ENCODE measurements around the gene GET4.
"Not testable (repeated sequence)": the region's sequence is repeated elsewhere in the genome, so short reads cannot be mapped to it uniquely, and the experiment has no call there.

The GET4 gene

DNA sequence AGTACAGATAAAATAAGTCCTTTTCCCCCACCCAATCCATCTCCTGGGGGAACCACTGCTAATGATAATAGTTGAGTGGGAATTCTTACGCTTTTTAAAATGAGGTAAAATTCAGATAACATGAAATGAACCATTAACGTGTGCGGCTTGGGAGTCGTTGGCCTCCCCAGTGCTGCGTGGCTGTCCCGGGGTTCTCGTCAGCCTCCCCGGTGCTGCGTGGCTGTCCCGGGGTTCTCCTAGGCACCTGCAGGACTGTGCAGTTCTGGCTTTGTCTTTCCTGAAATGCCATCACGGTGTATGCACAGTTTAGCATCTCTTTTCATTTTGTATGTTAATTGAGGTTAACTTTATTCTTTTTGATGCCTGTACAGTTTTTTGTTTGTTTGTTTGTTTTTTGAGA is 30.6 kb upstream of the GET4 start:
- no peak for DNase-seq (ENCODE audit: low spot score)

DNA sequence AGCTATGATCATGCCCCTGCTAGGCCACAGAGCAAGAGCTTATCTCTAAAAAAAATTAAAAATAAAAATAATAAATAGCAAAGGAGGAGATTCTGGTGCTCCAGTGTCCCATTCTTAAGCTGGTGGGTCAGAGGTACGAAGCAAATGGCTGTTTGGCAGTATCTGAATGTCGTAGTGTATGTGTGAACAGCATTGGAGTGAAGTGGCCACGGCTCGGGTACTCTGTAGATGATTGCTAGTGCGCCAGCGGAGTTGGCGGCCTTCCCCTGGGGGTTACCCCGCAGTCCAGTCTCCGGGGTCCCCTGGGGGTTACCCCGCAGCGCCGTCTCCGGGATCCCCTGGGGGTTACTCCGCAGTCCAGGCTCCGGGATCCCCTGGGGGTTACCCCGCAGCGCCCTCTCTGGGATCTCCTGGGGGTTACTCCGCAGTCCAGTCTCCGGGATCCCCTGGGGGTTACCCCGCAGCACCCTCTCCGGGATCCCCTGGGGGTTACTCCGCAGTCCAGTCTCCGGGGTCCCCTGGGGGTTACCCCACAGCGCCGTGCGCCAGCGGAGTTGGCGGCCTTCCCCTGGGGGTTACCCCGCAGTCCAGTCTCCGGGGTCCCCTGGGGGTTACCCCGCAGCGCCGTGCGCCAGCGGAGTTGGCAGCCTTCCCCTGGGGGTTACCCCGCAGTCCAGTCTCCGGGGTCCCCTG is 29.2 kb upstream of the GET4 start:
- not testable (repeated sequence) for DNase-seq (ENCODE audit: low spot score)

DNA sequence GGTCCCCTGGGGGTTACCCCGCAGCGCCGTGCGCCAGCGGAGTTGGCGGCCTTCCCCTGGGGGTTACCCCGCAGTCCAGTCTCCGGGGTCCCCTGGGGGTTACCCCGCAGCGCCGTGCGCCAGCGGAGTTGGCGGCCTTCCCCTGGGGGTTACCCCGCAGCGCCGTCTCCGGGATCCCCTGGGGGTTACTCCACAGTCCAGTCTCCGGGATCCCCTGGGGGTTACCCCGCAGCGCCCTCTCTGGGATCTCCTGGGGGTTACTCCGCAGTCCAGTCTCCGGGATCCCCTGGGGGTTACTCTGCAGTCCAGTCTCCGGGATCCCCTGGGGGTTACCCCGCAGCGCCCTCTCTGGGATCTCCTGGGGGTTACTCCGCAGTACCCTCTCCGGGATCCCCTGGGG is 28.6 kb upstream of the GET4 start:
- DNase-seq (ENCODE audit: low spot score): not testable (repeated sequence)

DNA sequence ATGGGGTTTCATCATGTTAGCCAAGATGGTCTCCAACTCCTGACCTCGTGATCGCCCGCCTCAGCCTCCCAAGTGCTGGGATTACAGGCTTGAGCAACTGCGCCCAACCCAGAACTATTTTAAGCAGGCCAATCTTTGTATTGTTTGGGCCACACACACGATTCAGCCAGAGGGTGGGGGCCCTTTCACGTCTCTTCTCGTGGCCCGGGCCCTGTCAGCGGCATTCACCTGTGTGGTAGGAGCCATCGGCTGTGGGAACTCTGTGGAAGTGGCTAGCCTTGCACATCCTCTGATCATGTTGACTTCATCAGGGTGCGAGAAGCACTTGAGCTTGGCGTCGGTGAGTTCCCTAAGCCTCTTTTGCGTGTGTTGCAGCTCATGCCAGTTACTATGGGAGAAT is 27.2 kb upstream of the GET4 start:
- no peak for DNase-seq (ENCODE audit: low spot score)

DNA sequence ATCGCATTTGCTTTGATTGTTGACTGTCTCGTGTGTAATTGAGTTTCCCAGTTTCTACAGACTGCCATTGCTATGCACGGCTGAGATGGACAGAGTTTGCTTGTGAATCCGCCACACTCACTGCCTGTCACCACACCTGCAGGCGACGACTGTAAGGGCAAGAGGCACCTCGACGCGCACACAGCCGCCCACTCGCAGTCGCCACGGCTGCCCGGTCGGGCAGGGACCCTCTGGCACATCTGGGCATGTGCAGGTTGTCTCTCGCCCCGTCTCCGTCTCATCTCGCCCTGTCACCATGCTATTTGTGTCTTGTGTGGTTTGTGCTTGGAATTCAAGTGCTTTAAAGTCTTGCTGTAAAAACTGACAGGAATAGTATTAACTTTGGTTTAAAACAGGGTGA is 26.6 kb upstream of the GET4 start:
- DNase-seq (ENCODE audit: low spot score): no peak

DNA sequence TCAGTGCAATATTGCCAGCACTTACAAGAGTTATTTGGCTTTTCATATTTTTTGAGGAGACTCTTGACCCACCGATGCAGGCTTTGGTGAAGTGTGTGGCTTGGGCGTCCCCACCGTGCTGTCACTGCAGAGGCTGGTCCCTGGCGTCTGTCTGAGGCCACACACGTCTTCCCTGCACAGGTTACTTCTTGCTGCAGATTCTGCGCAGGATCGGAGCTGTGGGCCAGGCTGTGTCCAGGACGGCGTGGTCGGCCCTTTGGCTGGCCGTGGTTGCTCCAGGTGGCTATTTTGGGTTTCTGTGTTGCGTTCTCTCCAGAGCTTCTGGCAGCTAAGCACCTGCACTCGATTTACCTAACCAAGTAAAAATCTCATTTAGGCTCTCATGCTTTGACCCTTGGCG is 25.1 kb upstream of the GET4 start:
- no peak for DNase-seq (ENCODE audit: low spot score)

DNA sequence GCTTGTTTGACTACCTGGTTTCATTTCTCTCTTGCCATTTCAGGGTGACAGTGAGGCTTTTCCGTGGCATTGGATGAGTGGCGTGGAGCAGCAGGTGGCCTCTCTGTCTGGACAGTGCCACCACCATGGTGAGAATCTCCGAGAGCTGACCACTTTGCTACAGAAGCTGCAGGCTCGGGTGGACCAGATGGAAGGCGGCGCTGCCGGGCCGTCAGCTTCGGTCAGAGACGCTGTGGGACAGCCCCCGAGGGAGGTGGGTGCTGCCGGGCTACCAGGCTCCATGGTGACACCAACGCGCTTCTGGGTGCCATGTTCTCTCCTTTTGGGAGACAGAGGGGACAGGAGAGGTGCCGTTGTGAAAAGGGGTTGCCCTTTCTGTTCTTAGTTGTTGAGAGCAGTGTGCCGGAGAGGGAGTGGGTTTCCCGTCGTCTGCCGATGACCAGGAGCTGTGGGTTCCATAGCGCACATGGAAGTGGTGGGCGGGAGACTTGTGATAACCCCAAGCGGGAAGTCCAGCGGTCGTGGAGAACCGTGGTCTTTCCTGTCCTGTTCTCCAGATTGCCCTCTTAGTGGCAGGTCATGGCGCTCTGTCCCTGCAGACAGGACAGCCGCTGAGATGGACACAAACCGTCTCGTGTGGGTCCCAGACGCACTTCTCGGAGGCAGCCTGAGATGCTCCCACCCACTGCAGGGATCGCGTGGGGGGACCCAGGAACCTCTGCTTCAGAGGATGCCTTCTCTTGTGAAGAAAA is 22.8 kb upstream of the GET4 start:
- DNase-seq (ENCODE audit: low spot score): no peak

DNA sequence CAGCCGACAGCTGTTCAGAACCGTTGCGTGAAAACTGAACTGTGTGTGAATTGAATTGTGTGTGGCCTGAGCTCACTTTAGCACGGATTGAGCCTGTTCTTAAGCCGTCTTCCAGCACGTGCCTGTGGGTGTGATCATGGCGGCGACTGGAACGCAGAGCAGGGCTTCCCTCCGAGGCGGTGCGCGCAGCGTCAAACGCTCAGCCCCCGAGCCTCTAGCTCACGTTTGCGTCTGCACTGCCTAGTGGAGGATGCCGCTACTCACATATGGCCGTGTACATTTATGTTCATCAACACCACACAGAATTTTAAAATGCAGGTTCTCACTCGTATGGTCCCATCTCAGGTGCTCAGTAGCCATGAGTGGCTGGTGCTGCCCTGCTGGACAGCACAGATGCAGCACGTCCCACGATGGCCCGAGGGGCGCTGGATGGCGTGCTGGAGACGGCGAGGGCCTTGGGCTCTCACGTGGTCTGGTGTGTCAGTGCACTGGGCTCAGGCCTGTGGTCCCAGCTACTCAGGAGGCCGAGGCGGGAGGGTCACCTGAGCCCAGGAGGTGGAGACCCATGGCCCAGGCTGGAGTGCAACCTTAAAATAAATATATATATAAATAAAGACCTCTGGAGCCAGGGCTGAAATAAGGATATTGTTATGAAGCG is 22.1 kb upstream of the GET4 start:
- no peak for DNase-seq (ENCODE audit: low spot score)

DNA sequence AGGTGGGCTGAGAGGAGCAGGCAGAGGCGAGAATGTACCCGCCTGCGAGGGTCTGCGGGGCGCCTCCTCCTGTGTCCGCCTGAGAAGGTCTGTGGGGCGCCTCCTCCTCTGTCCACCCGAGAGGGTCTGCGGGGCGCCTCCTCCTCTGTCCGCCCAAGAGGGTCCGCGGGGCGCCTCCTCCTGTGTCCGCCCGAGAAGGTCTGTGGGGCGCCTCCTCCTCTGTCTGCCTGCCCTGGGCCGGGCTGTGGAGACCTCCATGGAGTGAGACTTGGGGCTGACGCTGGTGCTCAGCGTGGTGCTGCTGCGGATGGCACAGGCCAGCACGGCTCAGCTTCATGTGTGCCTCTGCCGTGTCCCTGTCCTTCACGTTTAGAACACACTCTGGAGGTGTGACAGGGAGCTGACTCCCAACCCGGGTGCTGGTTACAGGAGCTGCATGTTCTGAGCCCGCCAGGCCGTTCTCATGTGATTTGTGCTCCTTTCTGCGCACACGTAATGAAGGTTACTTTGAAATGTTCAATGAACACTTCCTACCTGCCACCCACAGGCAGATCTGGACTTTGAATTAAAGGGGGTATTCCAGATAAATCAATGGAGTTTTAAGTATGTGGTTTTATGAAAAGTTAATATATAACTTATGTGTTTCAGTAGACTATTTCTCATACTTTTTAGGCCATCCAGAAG is 20.5 kb upstream of the GET4 start:
- no peak for DNase-seq (ENCODE audit: low spot score)

DNA sequence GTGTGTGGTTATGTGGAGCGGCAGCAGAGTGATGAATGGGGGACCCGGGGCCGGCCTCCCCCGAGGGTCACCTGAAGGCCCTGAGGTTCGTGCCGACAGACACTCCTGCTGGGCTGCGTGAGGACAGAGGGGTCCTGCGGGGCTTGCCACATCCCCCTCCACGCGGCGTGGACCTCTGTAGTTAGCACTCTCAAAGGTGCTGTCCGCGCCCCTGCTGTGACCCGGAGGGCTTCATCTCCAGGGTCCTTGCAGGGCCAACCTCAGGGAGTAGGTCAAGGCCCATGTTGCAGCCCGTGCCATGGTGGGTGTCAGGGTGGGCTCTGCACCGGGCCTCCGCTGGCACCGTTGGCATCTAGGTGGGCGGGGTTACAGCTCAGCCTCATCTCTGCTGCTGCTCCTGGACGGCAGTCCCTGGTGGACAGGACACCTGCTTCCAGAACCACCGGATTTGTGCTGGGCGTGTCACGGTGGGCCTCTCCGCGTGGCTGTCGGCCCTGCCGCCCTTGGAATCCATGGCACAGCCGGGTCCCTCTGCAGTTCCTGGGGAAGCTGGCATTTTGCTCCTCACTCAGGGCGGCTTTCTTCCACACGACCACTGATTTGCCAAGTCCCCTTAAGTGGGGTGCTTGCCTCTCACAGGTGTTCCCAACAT is 19.8 kb upstream of the GET4 start:
- no peak for DNase-seq (ENCODE audit: low spot score)

DNA sequence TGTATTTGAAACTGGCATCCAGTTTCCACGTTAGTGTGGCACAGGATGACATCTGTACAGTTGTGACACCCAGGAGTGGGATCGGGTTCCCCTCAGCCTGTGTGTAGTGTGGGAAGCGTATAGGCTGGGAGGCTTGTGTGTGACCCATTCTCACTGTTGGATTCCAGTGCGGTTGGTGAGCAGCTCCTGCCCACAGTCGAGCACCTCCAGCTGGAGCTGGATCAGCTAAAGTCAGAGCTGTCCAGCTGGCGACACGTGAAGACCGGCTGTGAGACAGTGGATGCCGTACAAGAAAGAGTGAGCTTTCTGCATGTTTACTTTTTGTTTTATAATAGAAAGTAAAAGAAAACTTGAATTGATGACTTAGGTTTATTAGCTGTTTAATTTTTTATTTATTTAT is 18.7 kb upstream of the GET4 start:
- no peak for DNase-seq (ENCODE audit: low spot score)

DNA sequence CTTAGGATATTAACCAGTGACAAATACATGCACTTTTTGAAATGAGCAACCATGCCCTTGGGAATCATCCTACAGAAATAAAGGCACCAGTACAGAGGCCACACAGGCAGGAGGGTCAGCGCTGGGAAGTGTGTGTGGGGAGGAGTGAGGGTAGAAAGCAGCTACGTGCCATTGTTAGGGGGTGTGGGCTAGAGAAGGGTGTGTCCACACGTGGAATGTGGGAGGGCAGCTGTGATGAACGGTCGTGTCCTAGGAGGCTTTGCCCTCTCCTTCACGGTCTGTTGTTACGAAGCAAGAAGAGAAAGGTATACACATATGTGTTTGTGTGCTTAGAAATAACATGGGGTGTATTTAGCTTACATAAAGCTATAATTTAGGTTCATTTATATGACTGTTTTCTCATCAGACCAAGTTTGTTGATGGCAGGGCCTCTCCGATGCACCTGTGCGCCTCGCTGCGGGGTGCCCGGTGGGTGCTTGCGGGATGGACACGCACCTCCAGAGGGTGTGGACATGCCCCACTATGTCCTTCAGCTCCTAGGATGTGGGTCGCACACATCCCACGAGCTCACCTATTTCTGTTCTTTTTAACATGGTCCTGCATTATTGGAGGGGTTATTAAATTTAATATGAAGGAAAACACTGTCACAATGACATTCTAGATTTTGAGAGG is 16.9 kb upstream of the GET4 start:
- no peak for DNase-seq (ENCODE audit: low spot score)

DNA sequence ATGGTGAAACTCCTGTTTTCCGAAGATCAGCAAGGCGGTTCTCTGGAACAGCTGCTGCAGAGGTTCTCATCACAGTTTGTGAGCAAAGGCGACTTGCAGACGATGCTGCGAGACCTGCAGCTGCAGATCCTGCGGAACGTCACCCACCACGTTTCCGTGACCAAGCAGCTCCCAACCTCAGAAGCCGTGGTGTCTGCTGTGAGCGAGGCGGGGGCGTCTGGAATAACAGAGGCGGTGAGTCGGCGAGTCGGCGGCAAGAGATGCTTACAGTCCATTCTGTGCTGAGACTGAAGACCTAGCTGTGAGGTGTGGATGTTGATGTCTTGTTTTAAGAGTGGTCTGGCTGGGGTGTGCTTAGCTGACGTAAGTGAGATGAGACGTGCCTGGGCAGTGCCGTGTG is 16.2 kb upstream of the GET4 start:
- no peak for DNase-seq (ENCODE audit: low spot score)

DNA sequence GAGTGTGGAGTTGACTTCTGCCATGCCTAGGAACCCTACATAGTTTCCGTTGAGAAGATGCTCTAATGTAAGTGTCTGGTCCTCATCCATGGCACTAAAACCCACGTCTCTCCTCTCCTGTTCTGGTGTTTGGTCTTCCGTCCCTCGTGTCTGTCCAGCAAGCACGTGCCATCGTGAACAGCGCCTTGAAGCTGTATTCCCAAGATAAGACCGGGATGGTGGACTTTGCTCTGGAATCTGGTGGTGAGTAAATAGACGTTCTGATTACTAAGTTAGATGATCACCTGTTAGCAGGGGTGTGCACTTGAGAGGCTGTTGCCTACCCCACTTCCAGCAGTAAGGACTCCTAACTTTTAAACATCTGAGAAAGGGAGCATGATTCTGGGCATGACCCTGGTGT is 15.1 kb upstream of the GET4 start:
- DNase-seq (ENCODE audit: low spot score): no peak

DNA sequence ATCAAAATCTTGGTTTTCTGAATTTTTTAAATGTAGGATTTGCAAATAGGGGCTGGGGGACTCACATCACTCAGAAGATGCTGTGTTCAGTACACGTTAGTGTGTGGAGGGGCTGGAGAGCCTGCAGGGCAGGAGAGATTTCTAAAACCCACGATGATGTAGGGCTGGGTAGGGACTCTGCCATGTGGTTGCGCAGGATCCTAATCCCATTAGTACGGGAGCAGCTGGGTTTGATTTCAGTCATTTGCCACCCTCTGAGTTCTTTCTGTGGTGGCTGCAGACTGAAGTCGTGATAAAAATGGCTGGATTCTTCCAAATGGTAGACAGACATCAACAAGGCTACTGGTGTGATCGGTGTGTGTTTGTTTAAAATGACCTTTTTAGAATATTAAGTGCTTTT is 14.2 kb upstream of the GET4 start:
- DNase-seq (ENCODE audit: low spot score): no peak

DNA sequence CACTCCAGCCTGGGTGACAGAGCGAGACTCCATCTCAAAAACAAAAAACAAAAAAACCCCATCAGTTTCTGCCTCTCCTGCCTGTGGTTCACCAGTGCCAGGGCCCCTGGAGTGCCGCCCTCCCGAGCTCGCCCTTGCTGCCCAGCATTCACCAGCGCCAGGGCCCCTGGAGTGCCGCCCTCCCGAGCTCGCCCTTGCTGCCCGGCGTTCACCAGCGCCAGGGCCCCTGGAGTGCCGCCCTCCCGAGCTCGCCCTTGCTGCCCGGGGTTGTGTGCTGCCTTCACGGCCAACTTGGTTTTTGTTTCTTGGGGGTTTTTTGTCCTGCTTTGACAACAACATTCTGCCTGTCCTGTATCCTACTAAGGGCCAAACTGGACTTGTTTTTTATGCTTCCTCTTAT is 13.2 kb upstream of the GET4 start:
- DNase-seq (ENCODE audit: low spot score): no peak

DNA sequence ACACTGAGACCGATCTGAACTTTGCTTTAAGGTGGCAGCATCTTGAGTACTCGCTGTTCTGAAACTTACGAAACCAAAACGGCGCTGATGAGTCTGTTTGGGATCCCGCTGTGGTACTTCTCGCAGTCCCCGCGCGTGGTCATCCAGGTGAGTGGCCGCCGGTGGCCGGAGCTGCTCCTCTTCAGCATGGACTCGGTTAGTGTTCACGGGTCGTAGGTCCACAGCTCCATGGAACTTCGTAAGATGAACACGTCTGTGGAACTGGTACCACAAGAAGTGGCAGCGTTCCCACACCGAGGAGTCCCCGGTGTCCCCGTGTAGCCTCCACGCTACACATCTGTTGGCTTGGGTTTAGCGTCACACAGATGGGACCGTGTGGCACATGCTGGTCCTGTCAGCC is 10.4 kb upstream of the GET4 start:
- no peak for DNase-seq (ENCODE audit: low spot score)

DNA sequence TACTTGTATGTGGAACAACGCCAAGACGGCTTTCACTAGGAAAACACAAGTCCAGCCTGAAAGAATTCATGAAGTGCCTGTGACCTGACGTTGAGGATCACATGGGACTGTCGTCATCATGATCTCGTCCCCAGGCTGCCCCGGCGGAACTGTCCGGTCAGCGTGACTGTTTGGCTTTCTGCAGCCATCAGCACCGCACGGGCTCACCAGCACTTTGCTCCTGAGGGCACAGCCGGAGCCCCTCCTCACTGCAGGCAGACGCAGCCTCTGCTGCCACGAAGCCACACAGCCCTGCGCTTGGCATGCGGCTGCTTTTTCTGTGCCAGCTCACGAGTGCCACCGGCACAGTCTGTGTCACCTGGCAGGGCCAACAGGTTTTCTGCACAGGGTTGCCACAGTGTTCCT is 9.4 kb upstream of the GET4 start:
- DNase-seq (ENCODE audit: low spot score): no peak

DNA sequence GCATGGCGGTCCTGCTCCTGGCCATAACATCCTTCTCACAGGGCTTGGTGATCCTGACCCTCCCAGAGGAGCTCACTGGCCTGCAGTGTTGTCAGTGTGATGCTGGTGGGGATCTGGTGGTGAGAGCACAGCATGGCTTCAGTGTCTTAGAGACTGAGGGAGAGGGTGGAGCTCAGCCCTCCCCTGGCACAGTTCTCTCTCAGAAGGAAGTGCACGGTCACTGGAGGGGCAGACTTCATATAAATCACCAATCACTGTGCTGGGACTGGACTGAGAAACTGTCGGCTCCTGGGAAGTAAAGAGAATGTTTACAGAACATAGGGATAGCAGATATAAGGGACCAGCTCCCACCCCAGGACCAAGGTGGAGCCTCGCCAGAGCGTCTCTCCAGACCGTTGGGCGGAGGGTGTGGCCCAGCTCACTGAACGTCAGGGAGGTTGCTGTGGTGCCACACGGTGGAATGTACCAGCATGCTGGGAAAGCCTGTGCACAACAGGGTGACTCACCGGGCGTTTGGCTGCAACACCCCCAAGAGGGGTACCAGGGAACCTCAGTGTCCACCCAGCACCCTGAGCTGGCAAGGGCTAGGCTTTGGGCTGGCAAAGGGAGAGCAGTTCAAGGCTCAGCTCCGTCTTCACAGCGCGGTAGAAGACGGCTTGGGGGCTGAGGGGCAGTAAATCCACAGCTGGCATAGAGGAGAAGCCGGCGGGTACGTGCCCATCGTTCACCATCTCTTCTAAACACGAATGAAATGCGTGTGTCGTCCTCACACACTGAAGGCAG is 8.8 kb upstream of the GET4 start:
- DNase-seq (ENCODE audit: low spot score): no peak

DNA sequence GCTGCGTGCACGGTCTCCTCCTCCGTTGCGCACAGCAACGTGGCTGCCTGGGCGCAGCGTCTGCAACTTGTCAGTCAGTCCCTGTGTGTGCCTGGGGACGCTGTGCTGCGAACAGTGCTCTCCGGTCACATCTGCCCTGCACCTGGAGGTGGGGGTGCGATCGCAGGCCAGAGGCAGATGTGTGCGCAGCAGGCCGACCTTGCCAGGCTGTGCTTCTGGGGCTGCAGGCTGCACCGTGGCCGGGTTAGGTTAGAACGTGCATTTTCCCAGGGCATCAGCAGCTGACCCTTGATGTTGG is 8.2 kb upstream of the GET4 start:
- DNase-seq (ENCODE audit: low spot score): no peak

DNA sequence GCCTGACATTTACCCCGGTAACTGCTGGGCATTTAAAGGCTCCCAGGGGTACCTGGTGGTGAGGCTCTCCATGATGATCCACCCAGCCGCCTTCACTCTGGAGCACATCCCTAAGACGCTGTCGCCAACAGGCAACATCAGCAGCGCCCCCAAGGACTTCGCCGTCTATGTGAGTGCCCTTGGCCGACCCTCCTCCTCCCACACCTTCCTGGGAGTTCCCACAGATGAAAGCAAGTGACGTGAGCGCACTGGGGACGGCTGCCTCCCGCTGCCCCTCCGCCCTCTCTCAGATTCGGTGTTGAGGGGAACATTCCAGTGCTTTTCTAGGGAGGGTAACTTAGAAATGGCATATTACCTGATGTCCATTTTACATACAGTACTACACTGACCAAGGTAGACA is 7.0 kb upstream of the GET4 start:
- DNase-seq (ENCODE audit: low spot score): no peak
